ENCODE results near the gene PLCXD1.

PLCXD1 gene

GRCh38 chrX:340641-341423, 59.7 kb downstream of the PLCXD1 start:
- DNase-seq (ENCODE audit: low spot score): no peak
- no peak for TF ChIP-seq CTCF (IDR thresholded peaks at IDR 0.05; ENCODE audit: extremely low read depth, missing control alignments)

GRCh38 chrX:341541-342101, 60.4 kb downstream of the PLCXD1 start:
- TF ChIP-seq CTCF (IDR thresholded peaks at IDR 0.05; ENCODE audit: extremely low read depth, missing control alignments): no peak
- no peak for DNase-seq (ENCODE audit: low spot score)

GRCh38 chrX:344371-344901, 63.3 kb downstream of the PLCXD1 start:
- no peak for DNase-seq (ENCODE audit: low spot score)

GRCh38 chrX:345020-345925, 64.1 kb downstream of the PLCXD1 start:
- no peak for TF ChIP-seq CTCF (IDR thresholded peaks at IDR 0.05; ENCODE audit: extremely low read depth, missing control alignments)
- DNase-seq (ENCODE audit: low spot score): no peak

More at GRCh38 chrX:344371-344901, 63.3 kb downstream of the PLCXD1 start:
- TF ChIP-seq CTCF (IDR thresholded peaks at IDR 0.05; ENCODE audit: extremely low read depth, missing control alignments): no peak

- TF ChIP-seq CTCF (IDR thresholded peaks at IDR 0.05; ENCODE audit: extremely low read depth, missing control alignments): no peak
- no peak for DNase-seq (ENCODE audit: low spot score)
Observed at GRCh38 chrX:346034-346813, 65.0 kb downstream of the PLCXD1 start.

GRCh38 chrX:347351-348117, 66.4 kb downstream of the PLCXD1 start:
- no peak for TF ChIP-seq CTCF (IDR thresholded peaks at IDR 0.05; ENCODE audit: extremely low read depth, missing control alignments)
- DNase-seq (ENCODE audit: low spot score): no peak

Measured in GM20000 (cell line).